HepG2 (cell line): Measurements from ENCODE around the gene ATP5MC2. TPM values are rescaled to one million over a fixed set of nuclear protein-coding genes. Genes with fewer than 3 reads are reported as not detected.
A peak's percentile ranks its signal among the peaks of the same experiment; 100 is the strongest.

Experiments
- ELF3 ChIP-seq: IDR thresholded peaks from 2 replicates; pipeline ENCODE4 v1.6.1; 2016; ENCODE audit warnings: missing genetic modification reagents, missing compliant biosample characterization
- ETV5 ChIP-seq: IDR thresholded peaks from 2 replicates; pipeline ENCODE4 v1.6.1; 2018; ENCODE audit warnings: missing biosample characterization, missing genetic modification reagents, inconsistent platforms, borderline replicate concordance
- GATAD2A ChIP-seq: IDR thresholded peaks from 2 replicates; pipeline ENCODE4 v1.6.1; 2016
- HIVEP1 ChIP-seq: sonication (generic); formaldehyde crosslinking; IDR thresholded peaks from 2 replicates; pipeline ENCODE4 v1.4.0; 2020; ENCODE audit warnings: mild to moderate bottlenecking, missing genetic modification reagents
- KLF11 ChIP-seq: IDR thresholded peaks from 2 replicates; pipeline ENCODE4 v1.6.1; 2016; ENCODE audit warnings: missing compliant biosample characterization
- KLF16 ChIP-seq, 2 experiments: sonication (generic) in 1 of 2; formaldehyde crosslinking in 1 of 2; IDR thresholded peaks; 2 replicates each; pipeline versions ENCODE4 v1.6.1 to v1.8.0; 2016 to 2023; ENCODE audit warnings: missing genetic modification reagents in 2 of 2, missing compliant biosample characterization in 1 of 2
- NFRKB ChIP-seq: fragments of 450-650 bp; IDR thresholded peaks from 2 replicates; pipeline ENCODE4 v1.6.1; 2017
- NPAS2 ChIP-seq: sonication (generic); formaldehyde crosslinking; IDR thresholded peaks from 2 replicates; pipeline ENCODE4 v1.8.0; 2022; ENCODE audit warnings: mild to moderate bottlenecking, missing genetic modification reagents, borderline replicate concordance
- NR1H2 ChIP-seq: sonication (generic); formaldehyde crosslinking; IDR thresholded peaks from 2 replicates; pipeline ENCODE4 v1.8.1; 2022; ENCODE audit warnings: low read depth, missing genetic modification reagents, borderline replicate concordance
- PHF20 ChIP-seq: sonication (generic); formaldehyde crosslinking; IDR thresholded peaks from 2 replicates; pipeline ENCODE4 v1.5.0; 2020; ENCODE audit warnings: mild to moderate bottlenecking, missing genetic modification reagents
- RBM22 ChIP-seq: fragments of 200-400 bp; formaldehyde crosslinking; optimal IDR thresholded peaks from 2 replicates; pipeline ENCODE3; 2017; ENCODE audit warnings: mild to moderate bottlenecking, low read length, moderate library complexity
- SKI ChIP-seq: fragments of 450-650 bp; IDR thresholded peaks from one replicate; pipeline ENCODE4 v1.6.1; 2018; ENCODE audit warnings: mild to moderate bottlenecking; ENCODE audit not compliant: partially characterized antibody
- SMAD3 ChIP-seq: sonication (generic); formaldehyde crosslinking; IDR thresholded peaks from 2 replicates; pipeline ENCODE4 v1.4.0; 2020; ENCODE audit warnings: missing genetic modification reagents
- SMARCE1 ChIP-seq: fragments of 450-650 bp; IDR thresholded peaks from 2 replicates; pipeline ENCODE4 v1.6.1; 2017; ENCODE audit warnings: borderline replicate concordance
- SRSF1 ChIP-seq: fragments of 200-400 bp; formaldehyde crosslinking; optimal IDR thresholded peaks from 2 replicates; pipeline ENCODE3; 2017; ENCODE audit warnings: mild to moderate bottlenecking, low read depth, low read length, moderate library complexity
- THYN1 ChIP-seq: sonication (generic); formaldehyde crosslinking; IDR thresholded peaks from 2 replicates; pipeline ENCODE4 v1.8.1; 2023; ENCODE audit warnings: low read depth, mild to moderate bottlenecking, moderate library complexity, missing genetic modification reagents, borderline replicate concordance
- TMF1 ChIP-seq: sonication (generic); formaldehyde crosslinking; IDR thresholded peaks from 2 replicates; pipeline ENCODE4 v1.8.1; 2022; ENCODE audit warnings: low read depth, missing genetic modification reagents
- ZNF343 ChIP-seq: sonication (generic); formaldehyde crosslinking; IDR thresholded peaks from 2 replicates; pipeline ENCODE4 v1.4.0; 2020; ENCODE audit warnings: mild to moderate bottlenecking, missing genetic modification reagents
- ZNF430 ChIP-seq: sonication (generic); formaldehyde crosslinking; IDR thresholded peaks from 2 replicates; pipeline ENCODE4 v1.9.0; 2021; ENCODE audit warnings: mild to moderate bottlenecking, missing genetic modification reagents
- ZNF629 ChIP-seq: sonication (generic); formaldehyde crosslinking; conservative IDR thresholded peaks from 2 replicates; pipeline ENCODE4 v1.5.0; 2020; ENCODE audit warnings: missing genetic modification reagents
- ZNF75D ChIP-seq: sonication (generic); formaldehyde crosslinking; IDR thresholded peaks from 2 replicates; pipeline ENCODE4 v1.8.1; 2023; ENCODE audit warnings: missing genetic modification reagents, mild to moderate bottlenecking, borderline replicate concordance
- polyA plus RNA-seq, 8 experiments: library from polyadenylated mRNA; depleted of rRNA in 3 of 8; stranded (reverse) in 7 of 8; unstranded in 1 of 8; fragments of >200 nt; fragmentation: Illumina TruSeq in 4 of 8; extraction: Trizol in 4 of 8; gene quantifications; 2 replicates each; pipeline versions ENCODE4 v1.2.1 to v1.2.3, GENCODE V29; 2011 to 2016; ENCODE audit warnings: low read depth in 4 of 8, missing spikeins in 1 of 8, mixed read lengths in 1 of 8; ENCODE audit not compliant: insufficient read depth in 1 of 8
- total RNA-seq, 5 experiments: library from RNA; depleted of rRNA; stranded (reverse); fragments of >200 nt; fragmentation: Illumina TruSeq; extraction: Trizol; gene quantifications; 2 replicates each; pipeline ENCODE4 v1.2.3, GENCODE V29; 2016; ENCODE audit warnings: low read depth in 1 of 5
- TF ChIP-seq, protein P1 (sequence below): sonication (generic); formaldehyde crosslinking; IDR thresholded peaks from 2 replicates; pipeline ENCODE4 v1.4.0; 2020; ENCODE audit warnings: missing genetic modification reagents
- TF ChIP-seq, protein P2 (sequence below): sonication (generic); formaldehyde crosslinking; IDR thresholded peaks from 2 replicates; pipeline ENCODE4 v1.5.0; 2020; ENCODE audit warnings: mild to moderate bottlenecking, missing genetic modification reagents
- TF ChIP-seq, protein P3 (sequence below): sonication (generic); formaldehyde crosslinking; IDR thresholded peaks from 2 replicates; pipeline ENCODE4 v1.5.0; 2020; ENCODE audit warnings: missing genetic modification reagents
- TF ChIP-seq, protein P4 (sequence below): sonication (generic); formaldehyde crosslinking; IDR thresholded peaks from 2 replicates; pipeline ENCODE4 v1.9.0; 2021; ENCODE audit warnings: missing genetic modification reagents, borderline replicate concordance

Gene ATP5MC2
- total and polyA plus RNA-seq, 2 of the 13 experiments (the other 11 are each of a cell fraction or from before 2014, with no cell fraction given): 230 to 257 TPM

DNA sequence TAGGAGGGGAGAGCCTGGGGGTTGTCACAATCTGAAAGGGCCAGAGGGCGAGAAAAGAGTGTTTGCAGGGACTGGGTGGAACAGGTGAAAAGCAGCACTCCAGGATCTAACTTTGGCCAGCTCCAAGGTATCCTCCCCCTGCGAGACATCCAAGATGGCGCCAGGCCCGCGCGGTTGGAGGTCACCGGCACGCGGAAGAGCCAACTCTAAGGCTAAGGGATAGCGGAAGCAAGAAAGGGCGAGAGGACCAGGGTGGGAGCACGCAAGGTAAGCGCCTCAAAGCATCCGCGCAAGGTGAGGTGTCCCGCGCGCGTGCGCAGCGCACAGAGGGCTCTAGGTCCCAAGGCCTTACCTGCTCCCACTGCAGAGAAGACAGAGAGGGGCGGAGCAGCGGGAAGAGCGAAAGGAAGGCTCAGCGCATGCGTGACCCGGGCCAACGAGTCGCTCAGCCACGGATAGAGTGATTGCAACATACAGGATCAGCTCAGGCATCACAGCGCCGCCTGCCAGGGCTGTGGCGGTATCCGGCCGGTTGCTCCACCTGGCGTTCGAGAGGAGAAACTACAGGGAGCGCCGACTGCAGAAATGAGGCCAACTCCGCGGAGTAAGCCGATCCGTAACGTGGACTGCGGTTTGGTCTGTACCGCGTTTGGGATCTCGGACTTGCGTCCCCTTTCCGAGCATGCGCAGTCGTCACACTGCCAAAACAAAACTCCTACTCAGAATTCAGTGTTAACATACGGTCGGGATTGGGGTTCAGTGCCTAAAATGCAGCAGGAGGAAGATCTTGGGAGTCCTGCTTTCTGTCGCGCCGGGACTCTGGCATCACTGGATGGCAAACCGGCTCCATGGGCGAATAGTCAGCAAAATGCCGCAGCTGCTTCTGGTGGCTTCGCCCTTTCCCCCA is at the start of gene ATP5MC2 (continued):
- TF ChIP-seq, protein P1, sequence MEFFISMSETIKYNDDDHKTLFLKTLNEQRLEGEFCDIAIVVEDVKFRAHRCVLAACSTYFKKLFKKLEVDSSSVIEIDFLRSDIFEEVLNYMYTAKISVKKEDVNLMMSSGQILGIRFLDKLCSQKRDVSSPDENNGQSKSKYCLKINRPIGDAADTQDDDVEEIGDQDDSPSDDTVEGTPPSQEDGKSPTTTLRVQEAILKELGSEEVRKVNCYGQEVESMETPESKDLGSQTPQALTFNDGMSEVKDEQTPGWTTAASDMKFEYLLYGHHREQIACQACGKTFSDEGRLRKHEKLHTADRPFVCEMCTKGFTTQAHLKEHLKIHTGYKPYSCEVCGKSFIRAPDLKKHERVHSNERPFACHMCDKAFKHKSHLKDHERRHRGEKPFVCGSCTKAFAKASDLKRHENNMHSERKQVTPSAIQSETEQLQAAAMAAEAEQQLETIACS: peak; percentile 50; the same call in 1 of the 2 replicates
- TF ChIP-seq ETV5 (CRISPR knock-in tag) (peak; percentile 87), NFRKB (peak; percentile 78), HIVEP1 (CRISPR knock-in tag) (peak; percentile 76), RBM22 (no peak), SMARCE1 (no peak), KLF11 (CRISPR knock-in tag) (peak; percentile 78; the same call in 1 of the 2 replicates), NPAS2 (no peak), PHF20 (CRISPR knock-in tag) (peak; percentile 84), ZNF75D (CRISPR knock-in tag) (no peak), TMF1 (CRISPR knock-in tag) (peak; percentile 94), ZNF343 (CRISPR knock-in tag) (peak; percentile 65; the same call in 1 of the 2 replicates), SMAD3 (CRISPR knock-in tag) (peak; percentile 93), THYN1 (CRISPR knock-in tag) (no peak), SRSF1 (peak; percentile 66), GATAD2A (CRISPR knock-in tag) (peak; percentile 79), ELF3 (CRISPR knock-in tag) (peak; percentile 75), SKI (peak; percentile 49), ZNF430 (CRISPR knock-in tag) (peak; percentile 58; the same call in 1 of the 2 replicates), NR1H2 (CRISPR knock-in tag) (peak; percentile 65; the same call in 1 of the 2 replicates), KLF16 (CRISPR knock-in tag; IDR thresholded peaks at IDR 0.05) (peak; percentile 58 to 92), ZNF629 (no peak)
- TF ChIP-seq, protein P2, sequence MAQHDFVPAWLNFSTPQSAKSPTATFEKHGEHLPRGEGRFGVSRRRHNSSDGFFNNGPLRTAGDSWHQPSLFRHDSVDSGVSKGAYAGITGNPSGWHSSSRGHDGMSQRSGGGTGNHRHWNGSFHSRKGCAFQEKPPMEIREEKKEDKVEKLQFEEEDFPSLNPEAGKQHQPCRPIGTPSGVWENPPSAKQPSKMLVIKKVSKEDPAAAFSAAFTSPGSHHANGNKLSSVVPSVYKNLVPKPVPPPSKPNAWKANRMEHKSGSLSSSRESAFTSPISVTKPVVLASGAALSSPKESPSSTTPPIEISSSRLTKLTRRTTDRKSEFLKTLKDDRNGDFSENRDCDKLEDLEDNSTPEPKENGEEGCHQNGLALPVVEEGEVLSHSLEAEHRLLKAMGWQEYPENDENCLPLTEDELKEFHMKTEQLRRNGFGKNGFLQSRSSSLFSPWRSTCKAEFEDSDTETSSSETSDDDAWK (CRISPR knock-in tag): no peak
- TF ChIP-seq, protein P3, sequence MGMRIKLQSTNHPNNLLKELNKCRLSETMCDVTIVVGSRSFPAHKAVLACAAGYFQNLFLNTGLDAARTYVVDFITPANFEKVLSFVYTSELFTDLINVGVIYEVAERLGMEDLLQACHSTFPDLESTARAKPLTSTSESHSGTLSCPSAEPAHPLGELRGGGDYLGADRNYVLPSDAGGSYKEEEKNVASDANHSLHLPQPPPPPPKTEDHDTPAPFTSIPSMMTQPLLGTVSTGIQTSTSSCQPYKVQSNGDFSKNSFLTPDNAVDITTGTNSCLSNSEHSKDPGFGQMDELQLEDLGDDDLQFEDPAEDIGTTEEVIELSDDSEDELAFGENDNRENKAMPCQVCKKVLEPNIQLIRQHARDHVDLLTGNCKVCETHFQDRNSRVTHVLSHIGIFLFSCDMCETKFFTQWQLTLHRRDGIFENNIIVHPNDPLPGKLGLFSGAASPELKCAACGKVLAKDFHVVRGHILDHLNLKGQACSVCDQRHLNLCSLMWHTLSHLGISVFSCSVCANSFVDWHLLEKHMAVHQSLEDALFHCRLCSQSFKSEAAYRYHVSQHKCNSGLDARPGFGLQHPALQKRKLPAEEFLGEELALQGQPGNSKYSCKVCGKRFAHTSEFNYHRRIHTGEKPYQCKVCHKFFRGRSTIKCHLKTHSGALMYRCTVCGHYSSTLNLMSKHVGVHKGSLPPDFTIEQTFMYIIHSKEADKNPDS (CRISPR knock-in tag): peak; percentile 84; the same call in 1 of the 2 replicates
- TF ChIP-seq, protein P4, sequence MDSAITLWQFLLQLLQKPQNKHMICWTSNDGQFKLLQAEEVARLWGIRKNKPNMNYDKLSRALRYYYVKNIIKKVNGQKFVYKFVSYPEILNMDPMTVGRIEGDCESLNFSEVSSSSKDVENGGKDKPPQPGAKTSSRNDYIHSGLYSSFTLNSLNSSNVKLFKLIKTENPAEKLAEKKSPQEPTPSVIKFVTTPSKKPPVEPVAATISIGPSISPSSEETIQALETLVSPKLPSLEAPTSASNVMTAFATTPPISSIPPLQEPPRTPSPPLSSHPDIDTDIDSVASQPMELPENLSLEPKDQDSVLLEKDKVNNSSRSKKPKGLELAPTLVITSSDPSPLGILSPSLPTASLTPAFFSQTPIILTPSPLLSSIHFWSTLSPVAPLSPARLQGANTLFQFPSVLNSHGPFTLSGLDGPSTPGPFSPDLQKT (CRISPR knock-in tag): no peak
